NCI-H128 (cell line): ENCODE data around the gene KCTD7.
"Not testable (repeated sequence)": the region's sequence is repeated elsewhere in the genome, so short reads cannot be mapped to it uniquely, and the experiment has no call there.

Experiments
- DNase-seq: peaks from one replicate; lab custom pipeline; 2025; ENCODE audit not compliant: unreplicated experiment; lab: John Stamatoyannopoulos, UW

KCTD7 gene

DNA sequence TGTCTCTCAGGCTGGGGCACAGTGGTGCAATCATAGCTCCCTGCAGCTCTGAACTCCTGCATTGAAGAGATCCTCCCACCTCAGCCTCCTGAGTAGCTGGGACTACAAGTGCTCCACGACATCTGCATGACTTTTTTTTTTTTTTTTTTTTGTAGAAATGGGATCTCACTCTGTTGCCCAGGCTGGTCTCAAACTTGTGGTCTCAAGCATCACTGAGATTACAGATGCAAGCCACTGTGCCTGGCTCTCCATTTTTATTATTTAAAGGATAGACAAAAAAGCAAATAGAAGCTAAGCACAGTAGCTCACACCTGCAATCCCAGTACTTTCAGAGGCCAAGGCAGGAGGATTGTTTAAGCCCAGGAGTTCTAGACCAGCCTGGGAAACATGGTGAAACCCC lies 13.0 kb upstream of the KCTD7 start:
- DNase-seq: no peak

DNA sequence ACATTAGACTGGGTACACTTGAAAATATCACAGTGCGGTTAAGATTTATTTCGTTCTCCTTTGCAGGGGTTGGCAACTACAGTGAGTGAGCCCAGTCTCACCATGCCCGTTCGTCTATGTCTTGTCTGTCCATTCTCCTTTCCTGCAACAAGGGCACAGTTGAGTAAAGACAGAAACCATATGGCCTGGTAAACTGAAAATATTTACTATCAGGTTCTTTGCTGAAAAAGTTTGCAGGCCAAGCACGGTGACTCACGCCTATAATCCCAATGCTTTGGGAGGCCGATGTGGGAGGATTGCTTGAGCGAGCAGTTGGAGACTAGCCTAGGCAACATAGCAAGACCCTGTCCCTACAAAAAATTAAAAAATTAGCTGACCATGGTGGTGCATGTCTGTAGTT lies 11.4 kb upstream of the KCTD7 start:
- no peak for DNase-seq

DNA sequence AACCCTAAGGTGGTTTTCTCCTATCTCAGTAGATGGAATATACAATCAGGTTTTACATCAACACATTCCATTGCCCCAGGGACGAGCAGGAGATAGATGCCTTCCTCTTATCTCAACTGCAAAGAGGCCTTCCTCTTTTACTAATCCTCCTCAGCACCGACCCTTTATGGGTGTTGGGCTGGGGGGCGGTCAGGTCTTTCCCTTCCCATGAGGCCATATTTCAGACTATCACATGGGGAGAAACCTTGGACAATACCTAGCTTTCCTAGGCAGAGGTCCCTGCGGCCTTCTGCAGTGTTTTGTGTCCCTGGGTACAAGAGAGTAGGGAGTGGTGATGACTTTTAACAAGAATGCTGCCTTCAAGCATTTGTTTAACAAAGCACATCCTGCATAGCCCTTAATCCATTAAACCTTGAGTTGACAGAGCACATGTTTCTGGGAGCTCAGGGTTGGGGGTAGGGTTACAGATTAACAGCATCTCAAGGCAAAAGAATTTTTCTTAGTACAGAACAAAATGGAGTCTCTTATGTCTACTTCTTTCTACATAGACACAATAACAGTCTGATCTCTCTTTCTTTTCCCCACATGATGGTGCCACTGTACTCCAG lies 9.2 kb upstream of the KCTD7 start:
- not testable (repeated sequence) for DNase-seq

DNA sequence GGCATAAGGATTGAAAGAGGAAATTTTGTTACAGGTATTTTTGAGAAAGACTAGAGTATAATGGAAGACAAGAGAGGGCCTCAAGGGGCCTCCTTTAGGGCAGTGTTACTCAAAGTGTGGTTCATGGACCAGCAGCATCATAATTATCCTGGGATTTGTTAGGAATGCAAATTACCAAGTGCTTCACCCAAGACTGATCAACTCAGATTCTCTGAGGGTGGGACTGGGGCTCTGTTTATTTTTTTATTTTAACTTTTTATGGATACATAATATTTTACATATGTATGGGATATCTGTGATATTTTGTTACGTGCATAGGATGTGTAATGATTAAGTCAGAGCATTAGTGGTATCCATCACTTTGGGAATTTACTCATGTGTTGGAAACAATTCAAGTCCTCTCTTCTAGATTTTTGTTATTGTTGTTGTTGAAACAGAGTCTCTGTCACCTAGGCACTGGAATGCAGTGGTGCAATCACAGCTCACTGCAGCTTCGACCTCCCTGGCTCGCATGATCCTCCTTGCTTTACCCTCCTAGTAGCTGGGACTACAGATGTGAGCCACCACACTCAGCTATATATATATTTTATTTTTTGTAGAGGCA lies 2.2 kb upstream of the KCTD7 start:
- DNase-seq: no peak

DNA sequence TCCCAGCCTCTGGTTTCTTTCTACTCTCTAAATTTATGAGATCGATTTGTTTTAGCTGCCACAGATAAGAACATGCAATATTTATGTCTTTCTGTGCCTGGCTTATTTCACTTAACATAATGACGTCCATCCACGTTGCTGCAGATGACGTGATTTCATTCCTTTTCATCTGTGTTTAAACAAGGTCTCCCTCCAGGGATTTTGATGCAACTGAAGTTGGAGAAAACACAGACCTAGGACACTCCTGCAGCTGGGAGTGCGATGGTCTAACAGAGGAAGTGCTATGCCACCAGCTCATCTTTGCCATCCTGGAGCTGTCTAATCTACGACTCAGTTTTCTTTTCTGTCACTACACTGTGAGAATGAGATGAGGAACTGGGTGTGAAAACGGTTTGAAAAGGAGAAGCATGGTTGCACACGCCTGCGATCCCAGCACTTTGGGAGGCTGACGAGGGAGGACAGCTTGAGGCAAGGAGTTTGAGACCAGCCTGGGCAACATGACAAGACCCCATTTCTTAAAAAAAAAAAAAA lies 1.5 kb upstream of the KCTD7 start:
- DNase-seq: no peak

DNA sequence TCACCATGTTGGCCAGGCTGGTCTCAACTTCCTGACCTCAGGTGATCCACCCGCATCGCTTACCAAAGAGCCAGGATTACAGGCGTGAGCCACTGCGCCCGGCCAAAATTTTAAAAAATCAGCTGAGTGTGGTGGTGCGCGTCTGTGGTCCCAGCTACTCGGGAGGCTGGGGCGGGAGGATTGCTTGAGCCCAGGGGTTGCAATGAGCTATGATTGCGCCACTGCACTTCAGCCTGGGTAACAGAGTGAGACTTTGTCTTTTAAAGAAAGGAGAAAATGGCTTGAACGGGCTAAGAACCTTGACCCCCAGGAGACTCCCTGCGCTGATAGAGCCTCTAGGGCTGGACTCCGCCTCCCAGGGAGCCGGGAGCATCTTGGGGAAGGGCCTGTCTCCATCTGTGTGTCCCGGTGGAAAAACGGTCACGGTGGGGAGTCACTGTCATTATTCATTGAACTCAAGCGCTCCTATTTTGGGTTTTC lies 760 bp upstream of the KCTD7 start:
- no peak for DNase-seq

DNA sequence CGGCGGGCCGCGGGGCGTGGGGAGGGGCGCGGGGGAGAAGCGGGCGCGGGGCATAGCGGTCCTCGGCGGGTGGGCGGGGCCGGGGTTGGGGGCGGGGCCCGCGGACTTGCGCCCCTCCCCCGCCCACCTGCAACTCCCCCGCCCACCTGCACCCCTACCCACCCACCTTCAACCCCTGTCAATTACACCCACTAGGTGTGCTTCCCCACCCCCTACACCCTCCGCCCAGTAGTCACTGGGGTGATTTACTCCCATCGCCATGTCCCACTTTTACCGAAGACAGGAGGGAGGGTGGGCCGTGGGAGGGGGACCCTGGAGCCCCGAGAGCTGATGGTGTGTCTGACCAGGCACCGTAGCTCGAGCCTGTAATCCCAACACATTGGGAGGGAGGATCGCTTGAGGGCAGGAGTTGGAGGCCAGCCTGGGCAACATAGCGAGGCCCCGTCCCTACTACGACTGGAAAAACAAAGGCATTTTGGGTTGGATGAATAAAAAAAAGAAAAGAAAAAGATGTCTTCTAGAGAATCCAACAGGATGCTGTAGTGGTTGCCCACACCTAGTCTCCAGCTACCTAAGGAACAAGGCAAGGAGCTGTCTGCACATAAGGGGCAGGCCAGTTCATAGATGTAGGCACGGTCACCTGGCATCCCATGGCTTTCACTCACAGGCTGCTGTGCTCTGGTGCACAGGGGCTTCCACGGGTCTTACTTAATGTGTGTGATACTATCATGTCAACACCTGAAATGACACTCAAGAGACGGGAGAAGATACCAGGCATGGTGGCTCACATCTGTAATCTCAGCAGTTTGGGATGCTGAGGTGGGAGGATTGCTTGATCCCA lies 761 bp downstream of the KCTD7 start:
- DNase-seq: no peak

DNA sequence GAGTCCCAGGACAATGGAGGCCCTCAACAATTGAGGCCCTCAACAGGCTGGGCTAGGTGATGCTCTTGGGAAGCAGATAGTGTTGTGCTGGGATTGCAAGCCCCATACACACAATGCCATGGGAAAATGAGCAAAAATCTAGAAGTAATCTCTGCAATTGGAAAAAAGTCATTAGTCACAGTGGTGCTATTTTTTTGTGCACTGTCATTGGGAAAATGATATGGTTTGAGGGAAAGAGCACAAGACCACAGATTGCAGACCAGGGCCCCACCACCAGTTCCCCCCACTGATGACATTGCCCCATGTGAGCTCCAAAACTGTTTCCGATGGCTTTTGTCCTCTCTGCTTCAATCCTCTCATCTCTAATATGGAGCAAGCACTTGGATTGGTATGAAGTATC lies 1.9 kb downstream of the KCTD7 start:
- no peak for DNase-seq

DNA sequence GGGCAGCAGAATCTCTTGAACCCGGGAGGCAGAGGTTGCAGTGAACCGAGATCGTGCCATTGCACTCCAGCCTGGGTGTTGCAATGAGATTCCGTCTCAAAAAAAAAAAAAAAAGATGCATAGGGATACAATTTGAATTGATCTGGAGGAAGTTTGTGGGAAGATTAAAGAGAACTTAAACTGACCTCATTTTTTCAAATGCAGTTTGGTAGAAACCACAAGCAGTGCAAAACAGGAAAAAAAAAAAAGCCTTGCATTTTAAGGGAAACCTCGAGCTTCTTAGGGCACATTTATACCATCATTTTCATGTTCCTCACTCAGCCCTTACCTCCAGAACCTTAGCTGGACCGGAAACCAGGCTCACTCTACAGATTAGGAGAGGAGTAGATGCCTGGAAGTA lies 2.8 kb downstream of the KCTD7 start:
- DNase-seq: no peak

DNA sequence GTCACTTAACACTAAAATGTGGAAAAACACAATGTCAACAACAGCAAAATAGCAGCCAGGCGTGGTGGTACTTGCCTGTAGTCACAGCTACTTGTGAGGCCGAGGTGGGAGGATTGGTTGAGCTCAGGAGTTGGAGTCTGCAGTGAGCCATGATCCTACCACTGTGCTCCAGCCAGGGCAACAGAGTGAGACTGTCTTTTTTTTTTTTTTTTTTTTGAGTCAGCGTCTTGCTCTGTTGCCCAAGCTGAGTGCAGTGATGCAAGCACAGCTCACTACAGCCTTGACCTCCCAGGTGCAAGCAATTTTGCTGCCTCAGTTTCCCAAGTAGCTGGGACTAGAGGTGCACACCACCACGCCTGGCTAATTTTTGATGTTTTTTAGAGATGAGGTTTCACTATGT lies 6.1 kb downstream of the KCTD7 start:
- no peak for DNase-seq

DNA sequence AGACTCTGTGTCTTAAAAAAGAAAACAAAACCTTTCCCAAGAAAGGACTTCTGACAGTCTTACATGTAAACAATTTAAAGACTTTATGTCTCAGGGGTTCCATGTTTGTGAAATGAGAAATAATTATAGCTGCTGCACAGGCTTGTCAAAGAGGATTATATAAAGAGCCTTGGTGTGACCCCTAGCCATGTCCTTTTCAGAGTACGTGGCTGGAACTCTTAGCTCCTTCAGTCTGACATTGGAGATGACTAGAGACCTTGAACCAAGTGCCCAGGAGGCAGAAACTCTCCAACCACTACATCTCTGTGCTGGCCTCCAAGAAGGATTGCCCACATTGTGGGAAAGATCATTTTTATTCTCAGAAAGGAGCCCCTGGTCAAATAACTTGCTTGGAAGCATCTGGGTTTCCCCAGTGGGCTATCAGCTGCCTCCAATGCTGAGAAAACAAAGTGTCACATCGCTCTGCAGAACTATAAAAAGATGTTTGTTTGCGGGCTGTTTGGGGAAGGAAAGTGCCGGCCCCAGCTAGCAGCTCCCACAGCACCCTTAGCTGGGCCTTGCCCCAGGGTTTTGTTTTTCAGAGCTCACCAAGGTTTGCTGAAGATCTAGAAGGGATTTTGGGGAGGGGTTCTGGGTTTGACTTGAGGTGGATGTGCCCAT lies 6.8 kb downstream of the KCTD7 start:
- not testable (repeated sequence) for DNase-seq

DNA sequence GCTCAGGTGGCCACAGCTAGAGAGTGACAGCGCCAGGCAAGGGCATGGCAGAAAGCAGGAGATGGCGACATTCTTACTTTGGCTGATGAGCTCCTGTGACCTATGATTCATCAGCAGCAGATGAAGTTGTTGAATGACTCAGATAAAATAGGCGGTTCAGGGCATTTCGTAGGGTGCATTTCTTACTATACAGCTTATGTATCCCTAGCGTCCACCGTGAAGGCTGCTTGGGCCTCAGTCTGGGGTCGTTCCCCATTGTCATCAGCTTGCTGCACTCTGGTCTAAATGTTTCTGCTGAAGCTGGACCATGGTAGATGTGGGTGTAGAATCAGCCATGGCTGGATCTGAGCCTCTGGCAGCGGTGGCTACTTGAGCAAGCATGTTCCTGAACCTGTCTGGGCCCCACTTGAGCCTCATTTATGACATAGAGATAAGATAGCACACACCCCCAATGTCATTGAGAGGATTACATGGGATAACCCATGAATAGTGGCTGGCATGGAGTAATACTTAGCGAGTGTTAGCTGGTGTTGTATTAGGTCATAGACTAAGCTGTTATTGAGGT lies 7.4 kb downstream of the KCTD7 start:
- DNase-seq: not testable (repeated sequence)

DNA sequence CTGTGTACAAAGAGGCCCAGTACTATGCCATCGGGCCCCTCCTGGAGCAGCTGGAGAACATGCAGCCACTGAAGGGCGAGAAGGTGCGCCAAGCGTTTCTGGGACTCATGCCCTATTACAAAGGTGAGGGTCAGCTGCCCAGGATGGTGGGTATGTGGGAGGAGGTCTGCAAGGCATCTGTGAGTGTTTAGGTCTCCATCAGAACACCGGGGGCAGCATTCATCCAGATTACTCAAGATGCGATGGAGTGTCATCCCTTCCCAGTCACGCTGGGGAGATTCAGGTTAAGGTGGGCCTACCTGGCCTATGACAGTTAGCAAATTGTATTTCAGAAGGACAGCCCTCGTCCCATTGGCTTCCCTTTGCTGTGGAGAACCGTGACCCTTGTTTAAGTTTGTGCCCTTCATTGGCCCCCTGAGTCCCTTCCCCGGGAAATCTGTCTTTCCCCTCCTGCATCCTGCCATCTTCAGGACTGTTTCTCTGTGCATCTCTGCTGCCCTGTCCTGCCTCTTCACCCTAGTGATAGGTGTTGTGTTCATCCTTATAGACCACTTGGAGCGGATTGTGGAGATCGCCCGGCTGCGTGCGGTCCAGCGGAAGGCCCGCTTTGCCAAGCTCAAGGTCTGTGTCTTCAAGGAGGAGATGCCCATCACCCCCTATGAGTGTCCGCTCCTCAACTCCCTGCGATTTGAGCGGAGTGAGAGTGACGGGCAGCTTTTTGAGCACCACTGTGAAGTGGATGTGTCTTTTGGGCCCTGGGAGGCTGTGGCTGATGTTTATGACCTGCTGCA lies 9.8 kb downstream of the KCTD7 start:
- DNase-seq: no peak

DNA sequence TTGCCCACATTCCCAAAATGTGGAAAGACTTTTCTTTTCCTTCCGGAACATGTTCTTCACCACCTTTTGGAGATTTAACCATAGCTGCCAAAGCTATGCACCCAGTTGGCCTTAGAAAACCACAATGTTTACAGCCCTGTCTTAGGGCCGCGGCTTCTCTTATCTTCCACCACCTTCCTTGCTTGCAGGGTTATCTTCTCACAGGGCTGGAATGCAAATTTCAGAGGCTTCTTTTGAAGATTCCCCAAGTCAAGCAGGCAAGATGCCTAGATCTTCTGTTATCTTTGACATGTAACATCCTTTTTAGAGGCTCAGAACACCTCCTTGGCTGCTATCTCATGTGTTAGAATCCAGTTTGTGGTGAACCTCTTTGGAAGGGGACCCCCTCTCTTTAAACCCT lies 11.1 kb downstream of the KCTD7 start:
- DNase-seq: no peak

DNA sequence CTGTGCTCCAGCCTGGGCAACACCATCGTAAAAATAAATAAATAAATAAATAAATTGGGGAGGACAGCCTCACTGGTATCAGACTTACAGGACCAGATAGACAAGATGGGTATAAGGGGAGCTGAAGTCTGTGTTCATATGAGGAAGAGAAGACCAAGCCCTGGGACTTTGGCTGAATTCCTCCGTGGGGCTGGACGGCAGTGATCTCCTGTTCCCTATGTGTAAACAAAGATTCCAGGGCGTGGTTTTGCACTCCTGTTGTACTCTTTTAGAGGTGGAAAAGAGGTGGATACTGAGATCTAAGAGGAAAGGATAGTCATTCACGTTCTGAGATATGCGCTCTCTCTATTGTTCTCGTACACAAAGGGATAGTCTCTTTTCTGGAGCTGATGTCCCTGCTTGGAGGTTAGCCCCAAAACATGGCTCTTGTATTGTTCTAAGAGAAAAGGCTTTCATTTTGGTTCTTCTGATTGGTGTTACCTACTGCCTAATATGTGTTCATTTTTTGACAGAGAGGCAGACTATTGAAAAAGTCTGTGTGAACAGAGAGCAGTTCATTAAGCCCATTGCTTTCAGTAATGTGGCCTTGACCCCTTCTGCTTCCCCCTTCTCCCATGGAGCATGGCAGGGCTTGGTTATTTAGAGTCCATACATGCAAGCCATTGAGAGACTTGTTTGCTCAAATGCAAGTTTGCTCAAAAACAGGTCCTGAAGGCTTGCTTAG lies 12.3 kb downstream of the KCTD7 start:
- no peak for DNase-seq

DNA sequence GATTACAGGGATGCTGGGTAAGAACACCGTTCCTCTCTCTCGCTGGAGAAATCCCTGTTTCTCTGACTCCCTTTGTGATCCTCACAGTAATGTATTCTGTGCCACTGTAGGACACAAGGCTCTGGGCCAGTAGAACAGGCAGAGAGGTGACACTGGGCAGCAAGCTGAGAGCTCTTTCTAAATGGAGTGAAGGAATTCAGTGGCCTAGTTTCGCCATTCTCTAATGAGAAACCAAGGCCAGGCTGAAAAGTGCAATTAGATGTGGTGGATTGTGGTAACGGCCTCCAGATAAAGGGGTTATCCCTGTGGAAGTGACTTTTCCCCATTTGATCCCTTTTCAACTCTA lies 12.8 kb downstream of the KCTD7 start:
- DNase-seq: no peak

DNA sequence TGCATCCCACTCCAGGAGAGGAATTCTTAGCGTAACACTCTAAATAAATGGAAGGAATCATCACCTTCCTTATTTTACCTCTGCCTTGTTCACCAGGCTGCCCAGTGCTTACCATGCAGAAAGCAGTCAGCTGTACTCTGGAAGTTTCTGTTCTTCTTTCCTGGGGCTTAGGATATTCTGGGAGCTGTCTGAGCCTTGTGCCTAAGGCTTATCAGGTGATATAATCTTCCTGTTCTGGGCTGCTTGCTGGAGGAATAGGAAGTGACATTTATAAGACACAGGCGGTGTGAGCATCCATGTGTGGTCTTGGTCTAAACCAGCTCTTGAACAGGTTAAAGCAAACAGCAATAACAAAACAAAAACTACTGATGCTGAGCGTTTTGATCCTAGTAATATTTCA lies 13.5 kb downstream of the KCTD7 start:
- DNase-seq: no peak

DNA sequence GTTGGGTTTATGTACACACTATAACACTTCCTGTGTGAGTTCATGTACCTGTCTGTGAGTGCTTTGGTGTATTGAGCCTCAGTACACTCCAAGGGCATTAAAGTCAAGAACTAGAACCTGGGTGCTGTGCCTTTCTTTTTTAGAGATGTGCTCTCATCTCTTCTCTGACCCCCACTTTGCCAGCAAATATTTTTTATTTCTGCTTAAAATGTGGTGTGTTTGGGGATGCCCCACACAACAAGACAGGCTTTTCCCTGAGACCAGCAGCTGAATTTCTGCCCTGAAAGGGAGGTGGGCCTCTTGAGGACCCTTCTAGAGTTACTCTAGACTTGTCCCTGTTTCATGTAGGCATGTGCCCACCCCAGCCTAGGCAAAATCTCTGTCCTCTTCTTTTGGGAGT lies 14.3 kb downstream of the KCTD7 start:
- no peak for DNase-seq

DNA sequence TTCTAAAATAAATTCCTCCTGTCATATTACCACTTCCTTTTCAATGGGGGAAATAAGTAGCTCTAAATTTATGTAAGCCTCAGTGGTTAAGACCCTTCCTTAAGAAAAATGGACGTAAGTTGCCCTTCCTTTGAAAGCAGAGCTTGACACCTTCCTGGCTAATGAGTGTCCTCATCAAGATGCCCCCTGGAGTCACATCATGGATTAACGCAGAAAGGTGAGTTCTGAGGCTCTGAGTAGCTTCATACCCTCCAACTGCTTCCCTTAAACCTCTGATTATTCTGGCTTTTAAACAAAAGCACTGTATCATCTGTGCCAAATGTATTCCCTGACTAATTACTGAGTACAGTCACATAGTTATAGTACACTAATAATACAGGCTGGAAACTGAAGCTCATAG lies 14.7 kb downstream of the KCTD7 start:
- no peak for DNase-seq

DNA sequence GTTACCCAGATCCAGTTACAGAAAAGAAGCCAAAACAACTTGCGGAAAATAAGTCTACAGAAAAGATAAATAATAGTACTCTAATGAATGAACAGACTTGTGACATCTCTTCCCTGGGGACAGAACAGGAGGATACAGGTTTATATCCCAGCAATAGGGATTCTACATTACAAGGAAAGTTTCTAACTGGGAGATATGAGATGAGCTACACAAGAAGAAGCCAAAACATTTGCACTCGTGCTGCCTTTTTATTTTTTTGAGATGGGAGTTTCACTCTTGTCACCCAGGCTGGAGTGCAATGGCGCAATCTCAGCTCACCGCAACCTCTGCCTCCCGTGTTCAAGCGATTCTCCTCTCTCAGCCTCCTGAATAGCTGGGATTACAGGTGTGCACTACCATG lies 22.3 kb downstream of the KCTD7 start:
- DNase-seq: not testable (repeated sequence)
